Astrocyte (in vitro differentiated cells and primary cell): ENCODE measurements around the gene ARFGEF2. TPM values are rescaled to one million over a fixed set of nuclear protein-coding genes. Genes with fewer than 3 reads are reported as not detected.
"Not testable (repeated sequence)": the region's sequence is repeated elsewhere in the genome, so short reads cannot be mapped to it uniquely, and the experiment has no call there.

Experiments used
- DNase-seq: peaks from one replicate; pipeline ENCODE4 v3.0.0-alpha.2; 2010; ENCODE audit warnings: low read depth
- FAIRE-seq: peaks from 2 replicates; lab custom pipeline; 2011; peaks lifted over from hg19 to GRCh38; lab: Jason Lieb, UNC
- H2AFZ ChIP-seq: 2 replicates; pipeline ENCODE4 v1.6.0; 2012; ENCODE audit warnings: low read depth, low read length, inconsistent platforms
- H3K27ac ChIP-seq: 2 replicates; pipeline ENCODE4 v1.5.1; 2011; ENCODE audit warnings: low read depth, low read length, inconsistent platforms
- H3K27me3 ChIP-seq: 2 replicates; pipeline ENCODE4 v1.6.0; 2011; ENCODE audit warnings: low read length, inconsistent platforms; ENCODE audit not compliant: insufficient read depth
- H3K36me3 ChIP-seq: 2 replicates; pipeline ENCODE4 v1.5.1; 2011; ENCODE audit warnings: low read length, inconsistent platforms; ENCODE audit not compliant: insufficient read depth
- H3K4me1 ChIP-seq: 2 replicates; pipeline ENCODE4 v1.5.1; 2011; ENCODE audit warnings: low read length, inconsistent platforms; ENCODE audit not compliant: insufficient read depth
- H3K4me2 ChIP-seq: 2 replicates; pipeline ENCODE4 v1.6.0; 2012; ENCODE audit warnings: low read length, inconsistent platforms
- H3K4me3 ChIP-seq: 2 replicates; pipeline ENCODE4 v1.5.1; 2011; ENCODE audit warnings: low read depth, mild to moderate bottlenecking, low read length, inconsistent platforms; ENCODE audit not compliant: insufficient read depth
- H3K79me2 ChIP-seq: 2 replicates; pipeline ENCODE4 v1.6.0; 2012; ENCODE audit warnings: mild to moderate bottlenecking, low read length, inconsistent platforms; ENCODE audit not compliant: insufficient read depth
- H3K9ac ChIP-seq: 2 replicates; pipeline ENCODE4 v1.6.0; 2012; ENCODE audit warnings: mild to moderate bottlenecking, low read length, inconsistent platforms
- H3K9me3 ChIP-seq: 2 replicates; pipeline ENCODE4 v1.5.1; 2012; ENCODE audit warnings: low read depth, mild to moderate bottlenecking, low read length, inconsistent platforms; ENCODE audit not compliant: insufficient read depth
- H4K20me1 ChIP-seq: 2 replicates; pipeline ENCODE4 v1.6.0; 2012; ENCODE audit warnings: low read length, inconsistent platforms; ENCODE audit not compliant: insufficient read depth
- H3K27ac Mint-ChIP-seq: one replicate; pipeline ENCODE4 v1.8.0; 2021; ENCODE audit warnings: mild to moderate bottlenecking, mixed read lengths; ENCODE audit not compliant: unreplicated experiment
- H3K27me3 Mint-ChIP-seq: one replicate; pipeline ENCODE4 v1.8.0; 2021; ENCODE audit warnings: low read depth, mixed read lengths; ENCODE audit not compliant: unreplicated experiment
- H3K36me3 Mint-ChIP-seq: one replicate; pipeline ENCODE4 v1.8.0; 2021; ENCODE audit warnings: low read depth, mixed read lengths; ENCODE audit not compliant: unreplicated experiment
- H3K4me1 Mint-ChIP-seq: one replicate; pipeline ENCODE4 v1.8.0; 2021; ENCODE audit warnings: low read depth, mixed read lengths; ENCODE audit not compliant: unreplicated experiment
- H3K4me3 Mint-ChIP-seq: one replicate; pipeline ENCODE4 v1.8.0; 2021; ENCODE audit warnings: mild to moderate bottlenecking, moderate library complexity, mixed read lengths; ENCODE audit not compliant: unreplicated experiment
- H3K9me3 Mint-ChIP-seq: one replicate; pipeline ENCODE4 v1.8.0; 2021; ENCODE audit warnings: mild to moderate bottlenecking, mixed read lengths; ENCODE audit not compliant: unreplicated experiment
- EZH2 ChIP-seq: IDR thresholded peaks from 2 replicates; pipeline ENCODE4 v1.6.1; 2012; ENCODE audit warnings: mild to moderate bottlenecking, low read length, inconsistent platforms; ENCODE audit not compliant: insufficient read depth
- total RNA-seq: library from RNA; stranded (reverse); gene quantifications from 2 replicates; pipeline ENCODE4 v1.2.1, GENCODE V29; 2021
- TF ChIP-seq, protein P1 (sequence below): IDR thresholded peaks from 2 replicates; pipeline ENCODE4 v1.5.1; 2011; ENCODE audit warnings: low read depth, mild to moderate bottlenecking, inconsistent platforms, low read length, moderate library complexity; ENCODE audit not compliant: insufficient read depth

ARFGEF2 gene
- total RNA-seq, 1 donor from 2014 or later, result 28.2 TPM

DNA sequence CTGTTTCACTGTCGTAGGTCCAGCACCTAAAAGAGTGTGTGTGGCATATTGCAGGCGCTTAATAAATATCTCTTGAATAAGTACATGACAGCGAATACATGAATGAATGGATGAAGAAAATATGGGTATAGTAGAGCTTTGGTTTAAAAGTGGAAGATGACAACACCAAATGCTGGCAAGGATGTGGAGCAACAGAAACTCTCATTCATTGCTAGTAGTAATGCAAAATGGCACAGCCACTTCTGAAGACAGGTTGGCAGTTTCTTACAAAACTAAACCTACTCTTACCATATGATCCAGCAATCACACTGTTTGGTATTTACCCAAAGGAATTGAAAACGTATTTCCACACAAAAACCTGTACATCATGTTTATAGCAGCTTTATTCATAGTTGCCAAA, 36.3 kb upstream of the ARFGEF2 start:
- Mint-ChIP-seq H3K9me3 (peaks cover 3% of the 10 kb centered on the region), H3K27me3 (peaks cover 10% of the 10 kb centered on the region), H3K4me3 (no peak overlapping the region), H3K27ac (no peak overlapping the region), H3K36me3 (no peaks in the 10 kb centered on the region), H3K4me1 (no peaks in the 10 kb centered on the region)
- Histone ChIP-seq H3K4me2 (no peak overlapping the region), H3K9me3 (no peaks in the 10 kb centered on the region), H3K4me1 (no peaks in the 10 kb centered on the region), H3K79me2 (no peaks in the 10 kb centered on the region), H3K27ac (no peak overlapping the region), H3K27me3 (peaks cover 7% of the 10 kb centered on the region), H3K36me3 (no peaks in the 10 kb centered on the region), H3K4me3 (no peak overlapping the region), H4K20me1 (no peaks in the 10 kb centered on the region), H3K9ac (no peak overlapping the region), H2AFZ (no peak overlapping the region)
- FAIRE-seq (no peak), DNase-seq (no peak)
- TF ChIP-seq, protein P1, sequence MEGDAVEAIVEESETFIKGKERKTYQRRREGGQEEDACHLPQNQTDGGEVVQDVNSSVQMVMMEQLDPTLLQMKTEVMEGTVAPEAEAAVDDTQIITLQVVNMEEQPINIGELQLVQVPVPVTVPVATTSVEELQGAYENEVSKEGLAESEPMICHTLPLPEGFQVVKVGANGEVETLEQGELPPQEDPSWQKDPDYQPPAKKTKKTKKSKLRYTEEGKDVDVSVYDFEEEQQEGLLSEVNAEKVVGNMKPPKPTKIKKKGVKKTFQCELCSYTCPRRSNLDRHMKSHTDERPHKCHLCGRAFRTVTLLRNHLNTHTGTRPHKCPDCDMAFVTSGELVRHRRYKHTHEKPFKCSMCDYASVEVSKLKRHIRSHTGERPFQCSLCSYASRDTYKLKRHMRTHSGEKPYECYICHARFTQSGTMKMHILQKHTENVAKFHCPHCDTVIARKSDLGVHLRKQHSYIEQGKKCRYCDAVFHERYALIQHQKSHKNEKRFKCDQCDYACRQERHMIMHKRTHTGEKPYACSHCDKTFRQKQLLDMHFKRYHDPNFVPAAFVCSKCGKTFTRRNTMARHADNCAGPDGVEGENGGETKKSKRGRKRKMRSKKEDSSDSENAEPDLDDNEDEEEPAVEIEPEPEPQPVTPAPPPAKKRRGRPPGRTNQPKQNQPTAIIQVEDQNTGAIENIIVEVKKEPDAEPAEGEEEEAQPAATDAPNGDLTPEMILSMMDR, result no peak
- no peak for TF ChIP-seq EZH2

DNA sequence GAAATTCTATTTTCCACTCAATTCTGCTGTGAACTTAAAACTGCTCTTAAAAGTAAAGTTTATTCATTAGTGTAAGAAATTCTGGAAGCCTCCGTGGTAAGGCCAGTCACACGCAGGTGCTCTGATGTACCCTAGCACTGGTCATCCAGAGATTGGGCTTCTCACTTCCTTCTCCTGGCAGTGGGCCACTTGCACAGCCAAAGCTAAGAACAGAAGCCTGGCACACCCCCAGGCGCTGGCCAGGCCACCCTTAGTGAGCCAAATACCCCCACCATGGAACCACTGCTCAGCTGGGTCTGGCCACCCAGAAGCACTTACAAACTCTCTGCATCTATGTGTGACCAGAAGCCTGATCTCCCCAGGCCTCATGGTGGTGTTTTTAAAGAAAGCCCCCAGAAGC, 35.3 kb upstream of the ARFGEF2 start:
- Histone ChIP-seq H2AFZ (no peak overlapping the region), H3K79me2 (no peaks in the 10 kb centered on the region), H3K27me3 (peaks cover 7% of the 10 kb centered on the region), H3K9me3 (no peaks in the 10 kb centered on the region), H3K4me2 (no peak overlapping the region), H4K20me1 (no peaks in the 10 kb centered on the region), H3K9ac (no peak overlapping the region), H3K4me3 (no peak overlapping the region), H3K36me3 (no peaks in the 10 kb centered on the region), H3K27ac (no peak overlapping the region), H3K4me1 (no peaks in the 10 kb centered on the region)
- H3K9me3 Mint-ChIP-seq, result peaks cover 3% of the 10 kb centered on the region
- no peak overlapping the region for H3K4me3 Mint-ChIP-seq
- no peaks in the 10 kb centered on the region for H3K4me1 Mint-ChIP-seq
- no peaks in the 10 kb centered on the region for H3K36me3 Mint-ChIP-seq
- FAIRE-seq, result no peak
- no peak for TF ChIP-seq EZH2
- TF ChIP-seq, protein P1, result no peak
- DNase-seq, result no peak
- H3K27ac Mint-ChIP-seq, result no peak overlapping the region
- H3K27me3 Mint-ChIP-seq, result peaks cover 17% of the 10 kb centered on the region

DNA sequence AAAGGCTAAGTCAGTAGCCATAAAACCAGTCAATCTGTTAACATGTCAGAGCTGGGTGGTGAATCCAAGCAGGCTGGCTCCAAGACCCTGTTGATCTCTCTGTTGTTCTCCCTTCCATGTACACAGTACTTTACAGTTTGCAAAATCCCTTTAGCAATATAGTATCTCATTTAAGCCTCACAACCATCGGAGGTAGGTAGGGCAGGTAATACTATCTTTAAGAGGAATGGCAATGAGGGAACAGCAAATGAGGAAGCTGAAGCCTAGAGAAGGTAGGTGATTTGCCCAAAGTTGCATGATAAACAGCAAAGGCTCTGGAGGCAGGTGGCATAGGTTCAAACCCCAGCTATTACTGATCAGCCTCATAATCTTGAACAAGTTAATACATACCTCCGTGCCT, 34.7 kb upstream of the ARFGEF2 start:
- peaks cover 3% of the 10 kb centered on the region for H3K9me3 Mint-ChIP-seq
- peaks cover 7% of the 10 kb centered on the region for H3K27me3 ChIP-seq
- TF ChIP-seq EZH2, result no peak
- TF ChIP-seq, protein P1, result no peak
- peaks cover 21% of the 10 kb centered on the region for H3K27me3 Mint-ChIP-seq
- H3K4me1 Mint-ChIP-seq, result no peaks in the 10 kb centered on the region
- H3K36me3 Mint-ChIP-seq, result no peaks in the 10 kb centered on the region
- no peaks in the 10 kb centered on the region for H3K36me3 ChIP-seq
- no peak overlapping the region for H3K4me3 Mint-ChIP-seq
- FAIRE-seq (no peak), DNase-seq (no peak)
- no peaks in the 10 kb centered on the region for H3K9me3 ChIP-seq
- H3K4me2 ChIP-seq, result no peak overlapping the region
- H3K27ac ChIP-seq, result no peak overlapping the region
- H3K9ac ChIP-seq, result no peak overlapping the region
- H3K27ac Mint-ChIP-seq, result no peak overlapping the region
- no peaks in the 10 kb centered on the region for H3K4me1 ChIP-seq
- no peak overlapping the region for H3K4me3 ChIP-seq
- no peaks in the 10 kb centered on the region for H3K79me2 ChIP-seq
- no peak overlapping the region for H2AFZ ChIP-seq
- no peaks in the 10 kb centered on the region for H4K20me1 ChIP-seq

DNA sequence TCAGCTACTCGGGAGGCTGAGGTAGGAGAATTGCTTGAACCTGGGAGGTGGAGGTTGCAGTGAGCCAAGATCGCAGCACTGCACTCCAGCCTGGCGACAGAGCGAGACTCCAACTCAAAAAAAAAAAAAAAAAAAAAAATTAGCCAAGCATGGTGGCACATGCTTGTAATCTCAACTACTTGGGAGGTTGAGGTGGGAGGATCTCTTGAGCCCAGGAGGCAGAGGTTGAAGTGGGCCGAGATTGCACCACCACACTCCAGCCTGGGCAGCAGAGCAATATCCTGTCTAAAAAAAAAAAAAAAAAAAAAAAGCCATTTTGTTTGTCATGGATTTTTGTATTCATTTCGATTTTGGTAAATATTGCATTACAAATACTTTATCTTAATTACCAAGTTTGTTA, 33.0 kb upstream of the ARFGEF2 start:
- H3K4me1 Mint-ChIP-seq, result not testable (repeated sequence)

More for the DNA sequence above, 33.0 kb upstream of the ARFGEF2 start:
- H3K4me3 ChIP-seq, H3K36me3 Mint-ChIP-seq, FAIRE-seq, H3K27ac ChIP-seq, H3K79me2 ChIP-seq, H3K4me3 Mint-ChIP-seq, H3K4me2 ChIP-seq, H4K20me1 ChIP-seq, H3K36me3 ChIP-seq, DNase-seq, H3K4me1 ChIP-seq, H3K9ac ChIP-seq, H3K27ac Mint-ChIP-seq, H2AFZ ChIP-seq, H3K9me3 ChIP-seq, H3K27me3 ChIP-seq, H3K9me3 Mint-ChIP-seq: not testable (repeated sequence)
- H3K27me3 Mint-ChIP-seq, result peaks cover 38% of the 10 kb centered on the region
